HepG2 (cell line): ENCODE results near the gene TDRD3. TPM values are rescaled to one million over a fixed set of nuclear protein-coding genes. Genes with fewer than 3 reads are reported as not detected.

ENCODE experiments used
- ATAC-seq: fragments of 200-7000 bp; cut with Tn5 transposase; 3 replicates; pipeline ENCODE4 v1.9.1; 2020; ENCODE audit warnings: mild to moderate bottlenecking, moderate library complexity
- Bru-seq: library from RNA; stranded (reverse); fragments of 400-500 nt; gene quantifications from one replicate; lab custom pipeline; 2021; lab: Mats Ljungman, UMichigan
- BruChase-seq, 2 experiments: library from RNA; stranded (reverse); fragments of 400-500 nt; gene quantifications; one replicate each; lab custom pipeline; 2021; lab: Mats Ljungman, UMichigan
- BruUV-seq: library from RNA; stranded (reverse); fragments of 400-500 nt; replicated peaks from 2 replicates; lab custom pipeline; 2021; lab: Mats Ljungman, UMichigan
- CTCF ChIA-PET: fragments of 300-600 bp; formaldehyde crosslinking; extraction: SDS; loops from one replicate; lab custom pipeline; 2021; ENCODE audit warnings: low total read pairs, inconsistent platforms, low intra/inter-chr PET ratio; lab: Yijun Ruan, JAX
- POLR2A ChIA-PET: fragments of 350-600 bp; sonication (Branson Sonifier 250); formaldehyde crosslinking; loops from one replicate; lab custom pipeline; 2020; ENCODE audit warnings: antibody characterized with exemption, inconsistent platforms; lab: Yijun Ruan, JAX
- DNase-seq: peaks from one replicate; pipeline ENCODE4 v3.0.0-alpha.2; 2015; ENCODE audit warnings: low spot score
- FAIRE-seq: peaks from 3 replicates; lab custom pipeline; 2011; peaks lifted over from hg19 to GRCh38; lab: Jason Lieb, UNC
- H2AFZ ChIP-seq: one replicate; pipeline ENCODE4 v1.6.1; 2011; ENCODE audit warnings: low read length, inconsistent platforms
- H3K27ac ChIP-seq: fragments of 300-600 bp; 3 replicates; pipeline ENCODE4 v1.8.0; 2011; ENCODE audit warnings: mixed run types, mild to moderate bottlenecking, mixed read lengths, low read length, inconsistent platforms; ENCODE audit not compliant: insufficient read depth; ENCODE audit errors: extremely low read length
- H3K27me3 ChIP-seq, 2 experiments: fragments of 200-600 bp in 1 of 2; 2 replicates in 1 of 2; 3 replicates in 1 of 2; pipeline versions ENCODE4 v1.6.0 to v1.8.0; 2011; ENCODE audit warnings: low read length in 2 of 2, mild to moderate bottlenecking in 2 of 2, moderate library complexity in 2 of 2, inconsistent platforms in 1 of 2; ENCODE audit not compliant: insufficient read depth in 2 of 2, control insufficient read depth in 1 of 2
- H3K36me3 ChIP-seq, 2 experiments: fragments of 200-600 bp in 1 of 2; replicated peaks in 1 of 2; 2 replicates in 1 of 2; 3 replicates in 1 of 2; pipeline versions ENCODE4 v1.5.1 to v1.8.0; 2011; ENCODE audit warnings: low read length in 2 of 2, inconsistent platforms in 1 of 2; ENCODE audit not compliant: insufficient read depth in 2 of 2, control insufficient read depth in 1 of 2
- H3K4me1 ChIP-seq: 2 replicates; pipeline ENCODE4 v1.5.1; 2012; ENCODE audit warnings: low read length, inconsistent platforms; ENCODE audit not compliant: insufficient read depth
- H3K4me2 ChIP-seq: 2 replicates; pipeline ENCODE4 v1.6.0; 2011; ENCODE audit warnings: low read depth, low read length, inconsistent platforms
- H3K4me3 ChIP-seq, 3 experiments: fragments of 200-600 bp in 1 of 3; sonication (generic), shearing (Covaris generic) in 1 of 3; replicated peaks in 1 of 3; 2 replicates each; pipeline ENCODE4 v1.5.1; 2011 to 2016; ENCODE audit warnings: low read length in 3 of 3, inconsistent platforms in 2 of 3, low read depth in 2 of 3, mild to moderate bottlenecking in 2 of 3, control low read depth in 1 of 3, mixed read lengths in 1 of 3; ENCODE audit not compliant: insufficient read depth in 1 of 3
- H3K79me2 ChIP-seq: one replicate; pipeline ENCODE4 v1.6.1; 2011; ENCODE audit warnings: low read length, inconsistent platforms; ENCODE audit not compliant: insufficient read depth
- H3K9ac ChIP-seq: 2 replicates; pipeline ENCODE4 v1.6.0; 2011; ENCODE audit warnings: mild to moderate bottlenecking, low read depth, low read length, inconsistent platforms; ENCODE audit not compliant: insufficient read depth
- H3K9me3 ChIP-seq: 2 replicates; pipeline ENCODE4 v1.5.1; 2012; ENCODE audit warnings: mild to moderate bottlenecking, low read length
- H4K20me1 ChIP-seq: 2 replicates; pipeline ENCODE4 v1.6.0; 2011; ENCODE audit warnings: inconsistent platforms, mild to moderate bottlenecking, low read length, moderate library complexity; ENCODE audit not compliant: insufficient read depth
- HDAC6 ChIP-seq: fragments of 200-600 bp; sonication (generic); IDR thresholded peaks from 2 replicates; pipeline ENCODE4 v1.7.0; 2017; ENCODE audit warnings: mild to moderate bottlenecking, antibody characterized with exemption, low read length, low read depth
- HOXA9 ChIP-seq: sonication (generic); formaldehyde crosslinking; IDR thresholded peaks from 2 replicates; pipeline ENCODE4 v1.8.1; 2022; ENCODE audit warnings: missing genetic modification reagents, mild to moderate bottlenecking, moderate library complexity, borderline replicate concordance
- HOXD1 ChIP-seq: sonication (generic); formaldehyde crosslinking; IDR thresholded peaks from 2 replicates; pipeline ENCODE4 v1.5.0; 2020; ENCODE audit warnings: missing genetic modification reagents
- MAF1 ChIP-seq: sonication (generic); formaldehyde crosslinking; IDR thresholded peaks from 2 replicates; pipeline ENCODE4 v1.5.0; 2020; ENCODE audit warnings: missing genetic modification reagents, borderline replicate concordance
- PCBP1 ChIP-seq: fragments of 200-400 bp; formaldehyde crosslinking; IDR thresholded peaks from 2 replicates; pipeline ENCODE4 v1.6.1; 2017; ENCODE audit warnings: mild to moderate bottlenecking, low read depth, low read length, borderline replicate concordance
- REL ChIP-seq: sonication (generic); formaldehyde crosslinking; conservative IDR thresholded peaks from 2 replicates; pipeline ENCODE4 v1.8.0; 2022; ENCODE audit warnings: mild to moderate bottlenecking, missing genetic modification reagents, moderate library complexity
- SATB2 ChIP-seq: sonication (generic); formaldehyde crosslinking; IDR thresholded peaks from 2 replicates; pipeline ENCODE4 v1.5.0; 2020; ENCODE audit warnings: missing genetic modification reagents
- YY1 ChIP-seq: IDR thresholded peaks from 2 replicates; pipeline ENCODE4 v1.6.1; 2011; ENCODE audit warnings: low read length, low read depth, moderate library complexity, mild to moderate bottlenecking; ENCODE audit not compliant: insufficient read depth, insufficient replicate concordance
- ZFP37 ChIP-seq: sonication (generic); formaldehyde crosslinking; IDR thresholded peaks from 2 replicates; pipeline ENCODE4 v1.4.0; 2020; ENCODE audit warnings: missing genetic modification reagents, borderline replicate concordance
- ZFP90 ChIP-seq: sonication (generic); formaldehyde crosslinking; IDR thresholded peaks from 2 replicates; pipeline ENCODE4 v1.8.0; 2022; ENCODE audit warnings: missing genetic modification reagents, mild to moderate bottlenecking, inconsistent platforms, borderline replicate concordance
- ZNF460 ChIP-seq: sonication (generic); formaldehyde crosslinking; IDR thresholded peaks from 2 replicates; pipeline ENCODE4 v1.5.1; 2020; ENCODE audit warnings: missing genetic modification reagents, mild to moderate bottlenecking, borderline replicate concordance
- ZNF550 ChIP-seq: sonication (generic); formaldehyde crosslinking; IDR thresholded peaks from 2 replicates; pipeline ENCODE4 v1.4.0; 2020; ENCODE audit warnings: mild to moderate bottlenecking, missing genetic modification reagents, borderline replicate concordance
- ZZZ3 ChIP-seq: sonication (generic); formaldehyde crosslinking; IDR thresholded peaks from 2 replicates; pipeline ENCODE4 v1.4.0; 2020; ENCODE audit warnings: missing genetic modification reagents, mild to moderate bottlenecking, borderline replicate concordance
- WGBS: methylation state at CpG from one replicate; pipeline ENCODE4 v1.1.6; 2017; ENCODE audit warnings: low lambda C conversion rate; 5-methylcytosine and 5-hydroxymethylcytosine counted together
- in situ Hi-C: cut with HindIII; loops from 2 replicates; pipeline ENCODE4 v1.10.0; 2017; ENCODE audit warnings: low pct_unique_long_range_greater_than_20kb; ENCODE audit not compliant: extremely low pct_ligation_motif_present
- intact Hi-C: fragments of 100-400 bp; cut with micrococcal nuclease; formaldehyde crosslinking; loops from one replicate; pipeline ENCODE4 v1.10.0; 2022; ENCODE audit not compliant: unreplicated experiment
- long read RNA-seq, 2 experiments: library from RNA in 1 of 2; library from polyadenylated mRNA in 1 of 2; stranded (forward) in 1 of 2; unstranded in 1 of 2; transcript quantifications; one replicate each; pipeline ENCODE4 v2.0.0, GENCODE V29; 2019 to 2022
- polyA minus RNA-seq, 3 experiments: library from RNA; depleted of rRNA, polyadenylated mRNA; stranded (reverse); fragments of >200 nt; gene quantifications; 2 replicates each; pipeline ENCODE4 v1.2.3, GENCODE V29; 2011; ENCODE audit warnings: low replicate concordance in 1 of 3
- polyA plus RNA-seq, 8 experiments: library from polyadenylated mRNA; depleted of rRNA in 3 of 8; stranded (reverse) in 7 of 8; unstranded in 1 of 8; fragments of >200 nt; fragmentation: Illumina TruSeq in 4 of 8; extraction: Trizol in 4 of 8; gene quantifications; 2 replicates each; pipeline versions ENCODE4 v1.2.1 to v1.2.3, GENCODE V29; 2011 to 2016; ENCODE audit warnings: low read depth in 4 of 8, missing spikeins in 1 of 8, mixed read lengths in 1 of 8; ENCODE audit not compliant: insufficient read depth in 1 of 8
- total RNA-seq, 5 experiments: library from RNA; depleted of rRNA; stranded (reverse); fragments of >200 nt; fragmentation: Illumina TruSeq; extraction: Trizol; gene quantifications; 2 replicates each; pipeline ENCODE4 v1.2.3, GENCODE V29; 2016; ENCODE audit warnings: low read depth in 1 of 5
- TF ChIP-seq, protein P1 (sequence below): sonication (generic); formaldehyde crosslinking; IDR thresholded peaks from 2 replicates; pipeline ENCODE4 v1.8.0; 2022; ENCODE audit warnings: missing genetic modification reagents, low read depth, mild to moderate bottlenecking, borderline replicate concordance
- TF ChIP-seq, protein P2 (sequence below): fragments of 450-650 bp; IDR thresholded peaks from 2 replicates; pipeline ENCODE4 v1.6.1; 2016

The TDRD3 gene
- 11.8 and 13.3 TPM in 2 replicates for total RNA-seq (2016; rRNA removed; fragmentation: Illumina TruSeq; extraction: Trizol)
- total RNA-seq (2016; cell fraction: cytosol; rRNA removed; fragmentation: Illumina TruSeq; extraction: Trizol; ENCODE audit: low read depth) = 57.8 and 58.7 TPM in 2 replicates
- 12.1 and 12.2 TPM in 2 replicates for total RNA-seq (2016; cell fraction: insoluble cytoplasmic fraction; rRNA removed; fragmentation: Illumina TruSeq; extraction: Trizol)
- 19.8 and 23.5 TPM in 2 replicates for total RNA-seq (2016; cell fraction: membrane; rRNA removed; fragmentation: Illumina TruSeq; extraction: Trizol)
- 17.1 and 18.3 TPM in 2 replicates for total RNA-seq (2016; cell fraction: nucleus; rRNA removed; fragmentation: Illumina TruSeq; extraction: Trizol)
- polyA plus RNA-seq (2011; rRNA removed) = 3.7 and 4.7 TPM in 2 replicates
- polyA plus RNA-seq (2011; cell fraction: cytosol; rRNA removed) = 1.4 and 2.2 TPM in 2 replicates
- polyA plus RNA-seq (2011; cell fraction: nucleus; rRNA removed) = 3.0 and 3.3 TPM in 2 replicates
- polyA plus RNA-seq (2012) = 6.5 and 8.0 TPM in 2 replicates
- polyA plus RNA-seq (2016; cell fraction: cytosol; fragmentation: Illumina TruSeq; extraction: Trizol; ENCODE audit: low read depth) = 2.8 and 3.0 TPM in 2 replicates
- polyA plus RNA-seq (2016; cell fraction: insoluble cytoplasmic fraction; fragmentation: Illumina TruSeq; extraction: Trizol; ENCODE audit: low read depth) = 11.3 and 12.0 TPM in 2 replicates
- polyA plus RNA-seq (2016; cell fraction: membrane; fragmentation: Illumina TruSeq; extraction: Trizol; ENCODE audit: low read depth) = 5.6 and 6.7 TPM in 2 replicates
- 7.9 and 9.5 TPM in 2 replicates for polyA plus RNA-seq (2016; cell fraction: nucleus; fragmentation: Illumina TruSeq; extraction: Trizol; ENCODE audit: insufficient read depth, low read depth)
- polyA minus RNA-seq (2011; rRNA and poly(A)+ RNA removed; ENCODE audit: low replicate concordance) = 2.0 and 9.4 TPM in 2 replicates
- polyA minus RNA-seq (2011; cell fraction: cytosol; rRNA and poly(A)+ RNA removed) = 9.1 and 10.1 TPM in 2 replicates
- 30.9 and 31.6 TPM in 2 replicates for polyA minus RNA-seq (2011; cell fraction: nucleus; rRNA and poly(A)+ RNA removed)
- Bru-seq, nascent RNA = percentile 60 among the genes with signal in this experiment
- percentile 49 among the genes with signal in this experiment for BruChase-seq, experiment 1, labeled RNA remaining after a 6-hour chase
- percentile 58 among the genes with signal in this experiment for BruChase-seq, experiment 2, labeled RNA remaining after a 2-hour chase
- long read RNA-seq, experiment 1, partial matches to known transcripts = 1 of 3 reads
- long read RNA-seq, experiment 1, other reads (novel, unspliced or antisense) = 2 of 3 reads
- long read RNA-seq, experiment 2, partial matches to known transcripts = 4 of 7 reads
- long read RNA-seq, experiment 2, other reads (novel, unspliced or antisense) = 2 of 7 reads

DNA sequence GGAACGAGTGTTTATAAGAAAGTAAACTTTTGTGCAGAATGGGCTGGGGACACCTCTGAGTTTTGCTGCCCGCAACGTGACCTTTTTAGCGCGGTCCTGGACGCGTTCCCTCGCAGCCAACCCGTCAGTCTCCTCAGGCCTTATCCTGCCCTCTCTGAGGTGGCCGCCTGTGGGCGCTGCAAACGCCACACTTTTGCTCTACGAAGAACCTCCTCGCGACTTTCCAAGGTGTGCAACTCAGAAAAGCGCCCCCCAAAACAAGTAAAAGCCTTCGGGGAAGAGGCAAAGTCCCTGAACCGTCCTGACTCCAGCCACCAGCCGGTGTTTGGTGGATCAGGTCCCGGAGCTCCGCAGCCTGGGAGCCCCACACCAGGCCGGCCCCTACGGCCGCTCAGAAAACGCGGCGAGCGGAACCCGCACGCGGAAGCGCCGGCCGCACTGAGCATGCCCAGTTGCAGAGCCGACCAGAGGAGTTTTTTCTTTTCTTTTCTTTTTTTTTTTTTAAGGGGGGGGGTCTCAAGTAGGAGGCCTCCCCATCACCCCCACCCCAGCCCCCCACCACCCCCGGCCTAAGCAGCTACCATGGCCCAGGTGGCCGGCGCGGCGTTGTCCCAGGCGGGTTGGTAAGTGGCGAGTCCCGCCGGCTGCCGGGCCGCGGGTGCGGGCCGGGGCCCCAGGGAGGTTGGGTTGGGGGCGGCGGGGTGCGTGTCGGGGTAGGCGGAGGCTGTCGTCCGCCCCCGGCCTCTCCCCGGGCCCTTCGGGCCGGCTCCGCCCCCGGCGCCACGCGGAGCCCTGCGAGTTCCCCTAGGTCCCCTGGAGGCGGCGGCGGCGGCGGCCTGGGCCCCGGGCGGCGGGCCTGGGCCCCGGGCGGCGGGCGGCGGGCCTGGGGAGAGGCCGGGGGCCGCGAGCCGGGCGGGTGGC, at the start of gene TDRD3:
TSS of gene TDRD3 (plus strand) at position 438 of the 921 bp plus-strand sequence. CDS start at position 583, 145 bp downstream.
- Histone ChIP-seq H3K79me2 (peaks cover 34% of the 10 kb centered on the region), H3K4me2 (peak within 1 kb of the TSS; percentile 100), H2AFZ (peak within 1 kb of the TSS; percentile 75), H3K9ac (peak within 1 kb of the TSS; percentile 90), H4K20me1 (no peaks in the 10 kb centered on the region), H3K36me3 (no peaks in the 10 kb centered on the region), H3K4me3 (peak within 1 kb of the TSS; percentile 82 to 91 (median 87)), H3K27me3 (no peaks in the 10 kb centered on the region; a peak in 1 of 5 replicates), H3K27ac (peak within 1 kb of the TSS; percentile 99), H3K4me1 (peaks cover 30% of the 10 kb centered on the region), H3K9me3 (no peaks in the 10 kb centered on the region)
- intact Hi-C loops = loop anchor here (1.0 to 5.0 kb wide), 2 partner anchors 32 to 235 kb away; partner anchors contain the start of gene DIAPH3
- ChIA-PET CTCF (no interaction called here), POLR2A (interaction anchor here (0.8 to 0.9 kb wide), 2 partner anchors 12 to 34 kb away, joined by 3 read pairs; no protein-coding TSS in a partner anchor)
- TSS peak; percentile 96 for BruUV-seq
- in situ Hi-C loops = loop anchor here (5.0 kb wide), 1 partner anchor 235 kb away; the partner anchor contains the start of gene DIAPH3
- FAIRE-seq = no peak
- peak; percentile 81 for DNase-seq
- WGBS = under 1% methylated on average over 35 of the region's 84 CpGs
- peak; percentile 84 for ATAC-seq
- TF ChIP-seq PCBP1 (no peak), YY1 (peak; percentile 7), ZFP37 (CRISPR knock-in tag) (no peak), HOXD1 (CRISPR knock-in tag) (peak; percentile 13; the same call in 1 of the 2 replicates), ZFP90 (CRISPR knock-in tag) (no peak), MAF1 (CRISPR knock-in tag) (no peak), ZNF460 (CRISPR knock-in tag) (no peak; the same call in 1 of the 2 replicates), HOXA9 (CRISPR knock-in tag) (no peak), ZZZ3 (CRISPR knock-in tag) (no peak), SATB2 (0 out of 2 replicates have a peak, but pooled peaks have one; percentile 6), HDAC6 (no peak), REL (CRISPR knock-in tag) (no peak), ZNF550 (CRISPR knock-in tag) (no peak; the same call in 1 of the 2 replicates)
- TF ChIP-seq, protein P1, sequence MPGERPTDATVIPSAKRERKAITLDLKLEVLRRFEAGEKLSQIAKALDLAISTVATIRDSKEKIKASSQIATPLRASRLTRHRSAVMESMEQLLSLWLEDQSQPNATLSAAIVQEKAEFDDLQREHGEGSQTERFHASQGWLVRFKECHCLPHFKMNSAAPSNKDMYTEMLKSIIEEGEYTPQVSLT (CRISPR knock-in tag) = no peak
- TF ChIP-seq, protein P2, sequence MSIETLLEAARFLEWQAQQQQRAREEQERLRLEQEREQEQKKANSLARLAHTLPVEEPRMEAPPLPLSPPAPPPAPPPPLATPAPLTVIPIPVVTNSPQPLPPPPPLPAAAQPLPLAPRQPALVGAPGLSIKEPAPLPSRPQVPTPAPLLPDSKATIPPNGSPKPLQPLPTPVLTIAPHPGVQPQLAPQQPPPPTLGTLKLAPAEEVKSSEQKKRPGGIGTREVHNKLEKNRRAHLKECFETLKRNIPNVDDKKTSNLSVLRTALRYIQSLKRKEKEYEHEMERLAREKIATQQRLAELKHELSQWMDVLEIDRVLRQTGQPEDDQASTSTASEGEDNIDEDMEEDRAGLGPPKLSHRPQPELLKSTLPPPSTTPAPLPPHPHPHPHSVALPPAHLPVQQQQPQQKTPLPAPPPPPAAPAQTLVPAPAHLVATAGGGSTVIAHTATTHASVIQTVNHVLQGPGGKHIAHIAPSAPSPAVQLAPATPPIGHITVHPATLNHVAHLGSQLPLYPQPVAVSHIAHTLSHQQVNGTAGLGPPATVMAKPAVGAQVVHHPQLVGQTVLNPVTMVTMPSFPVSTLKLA = no peak
